HG02973 (cell line): ENCODE results near the gene ATF6.
"Not testable (repeated sequence)": the region's sequence is repeated elsewhere in the genome, so short reads cannot be mapped to it uniquely, and the experiment has no call there.

Experiments used
- ATAC-seq: cut with Tn5 transposase; IDR thresholded peaks from one replicate; pipeline ENCODE4 v1.9.1; 2021; ENCODE audit warnings: moderate library complexity; ENCODE audit not compliant: unreplicated experiment

ATF6 gene

DNA sequence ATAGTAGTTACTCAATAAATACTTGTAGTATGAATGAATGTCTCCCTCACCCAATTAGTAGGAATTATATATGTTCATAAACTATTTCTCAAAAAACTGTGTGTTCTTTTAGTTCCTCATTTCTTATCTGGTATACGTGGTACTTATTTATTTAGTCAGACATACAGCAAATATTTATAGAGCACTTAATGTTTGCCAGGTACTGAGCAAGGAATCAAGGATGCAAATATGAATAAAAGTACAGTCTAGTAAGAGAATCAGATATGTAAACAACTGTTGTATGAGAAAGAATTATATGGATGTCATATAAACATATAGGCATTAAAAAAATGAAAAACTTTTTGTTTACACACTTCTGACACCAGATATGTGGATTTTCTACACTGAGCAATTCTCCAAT is 58.5 kb downstream of the ATF6 start:
- ATAC-seq: no peak

DNA sequence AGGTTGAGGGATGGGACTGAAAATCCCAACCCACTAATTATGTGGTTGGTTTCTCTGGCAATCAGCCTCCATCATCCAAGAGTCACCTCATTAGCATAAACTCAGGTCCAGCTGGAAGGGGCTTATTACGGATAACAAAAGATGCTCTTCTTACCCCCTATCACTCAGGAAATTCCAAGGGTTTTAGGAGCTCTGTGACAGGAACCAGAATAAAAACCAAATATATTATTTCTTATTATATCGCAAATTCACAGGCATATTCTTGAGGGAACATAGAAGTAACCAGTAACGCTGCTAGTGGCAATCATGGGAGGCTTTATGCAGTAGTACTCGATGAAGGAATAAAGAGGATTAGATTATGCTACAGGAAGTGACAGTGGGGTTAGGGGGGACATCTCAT is 59.7 kb downstream of the ATF6 start:
- no peak for ATAC-seq

- ATAC-seq: no peak
Observed at GRCh38 chr1:161826478-161826877, 60.4 kb downstream of the ATF6 start.

DNA sequence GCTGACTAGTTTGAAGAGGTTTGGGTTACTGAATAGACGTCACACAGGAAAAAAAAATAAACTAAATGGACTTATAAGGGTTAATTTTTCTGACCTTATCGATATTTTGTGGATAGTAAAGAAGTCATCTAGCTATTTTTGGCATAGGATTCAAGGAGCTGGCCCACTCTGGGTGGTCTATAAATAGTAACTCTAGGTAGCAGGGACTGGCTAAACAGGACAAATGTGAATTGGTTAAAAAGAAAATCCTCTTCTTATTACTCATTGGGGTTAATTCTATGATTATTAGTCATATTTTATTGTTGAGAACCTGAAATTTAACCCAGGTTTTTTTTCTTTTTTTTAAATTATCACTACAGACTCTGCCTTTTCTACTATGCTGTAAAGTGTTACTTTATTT is 61.7 kb downstream of the ATF6 start:
- no peak for ATAC-seq

- ATAC-seq: not testable (repeated sequence)
Observed at GRCh38 chr1:161832299-161832907, 66.3 kb downstream of the ATF6 start.

GRCh38 chr1:161834967-161835550 is 68.9 kb downstream of the ATF6 start:
- ATAC-seq: no peak

- no peak for ATAC-seq
Observed at GRCh38 chr1:161836018-161836417, 69.9 kb downstream of the ATF6 start.

DNA sequence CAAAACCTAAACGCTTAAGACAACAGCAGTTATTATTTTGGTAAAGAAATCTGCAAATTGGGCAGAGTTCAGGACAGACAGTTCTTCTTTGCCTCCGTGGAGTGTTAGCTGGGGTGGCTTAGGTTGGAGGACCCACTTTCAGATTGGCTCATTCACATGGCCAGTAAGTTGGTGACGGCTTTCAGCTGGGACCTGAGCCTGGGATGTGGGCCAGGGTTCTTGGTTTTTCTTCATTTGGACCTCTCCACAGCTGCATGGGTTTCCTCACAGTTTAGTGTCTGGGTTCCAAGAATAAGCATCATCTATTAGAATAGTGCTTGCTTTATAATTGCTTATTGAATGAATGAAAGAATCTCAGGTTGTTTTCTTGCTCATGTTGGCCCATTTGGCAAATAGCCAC is 72.2 kb downstream of the ATF6 start:
- no peak for ATAC-seq

GRCh38 chr1:161838885-161839284 is 72.8 kb downstream of the ATF6 start:
- ATAC-seq: no peak

GRCh38 chr1:161839591-161839990 is 73.5 kb downstream of the ATF6 start:
- no peak for ATAC-seq

DNA sequence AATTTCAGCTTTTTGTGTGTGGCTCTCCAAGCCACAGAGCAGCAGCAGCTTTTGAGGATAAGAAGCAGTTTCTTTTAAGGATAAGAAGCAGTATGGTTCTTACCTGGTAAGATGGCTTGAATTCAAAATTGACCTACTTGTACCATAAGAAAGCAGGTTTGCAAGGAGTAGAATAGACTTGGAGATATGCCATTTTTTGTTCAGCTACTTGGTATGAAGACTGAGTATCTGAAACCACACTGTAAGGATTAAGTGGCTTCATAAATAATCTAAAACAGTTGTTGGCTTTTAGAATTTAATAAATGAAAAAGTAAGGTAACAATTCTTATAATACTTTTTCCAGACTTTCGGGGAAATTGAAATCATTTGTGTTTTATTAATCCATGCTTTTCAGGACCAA is 74.2 kb downstream of the ATF6 start:
- no peak for ATAC-seq

- ATAC-seq: no peak
Observed at GRCh38 chr1:161843156-161843555, 77.0 kb downstream of the ATF6 start.

- ATAC-seq: no peak
Observed at GRCh38 chr1:161844696-161845095, 78.6 kb downstream of the ATF6 start.

GRCh38 chr1:161848676-161849075 is 82.6 kb downstream of the ATF6 start:
- ATAC-seq: no peak

DNA sequence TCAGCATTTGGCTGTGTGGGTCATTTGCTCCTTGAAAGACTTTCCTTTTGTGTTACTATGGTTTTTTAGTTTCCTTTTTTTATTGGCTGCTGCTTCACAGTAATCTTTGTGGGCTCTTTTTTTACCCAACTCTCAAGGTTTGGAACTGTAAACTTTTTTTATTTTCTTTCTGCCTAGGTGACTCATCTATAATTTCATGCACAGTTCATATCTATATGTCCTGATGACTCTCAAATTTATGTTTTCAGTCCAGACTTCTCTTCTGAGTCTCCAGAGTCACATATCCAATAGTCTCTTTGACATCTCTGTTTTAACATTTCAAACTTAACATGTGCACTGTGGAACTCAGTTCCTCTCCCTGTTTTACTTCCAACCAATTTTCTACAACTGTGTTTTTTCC is 83.4 kb downstream of the ATF6 start:
- no peak for ATAC-seq

DNA sequence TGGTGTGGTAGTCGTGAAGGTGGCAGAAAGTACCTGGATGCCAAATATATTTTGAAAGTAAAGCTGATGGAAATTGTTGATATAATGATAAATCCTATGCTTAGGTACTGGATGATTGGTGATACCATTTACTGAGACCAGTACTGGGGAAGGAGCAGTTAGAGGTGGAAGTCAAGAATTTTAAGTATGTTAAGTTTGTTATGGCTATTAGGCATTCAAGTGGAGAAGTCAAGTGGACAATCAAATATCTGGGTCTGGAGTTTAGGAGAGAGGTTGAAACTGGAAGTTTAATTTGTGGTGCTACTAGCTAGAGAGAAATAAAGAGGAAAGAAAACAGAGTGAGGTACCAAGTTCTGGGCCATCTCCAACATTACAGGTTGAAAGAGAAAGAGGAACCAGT is 89.1 kb downstream of the ATF6 start:
- no peak for ATAC-seq

DNA sequence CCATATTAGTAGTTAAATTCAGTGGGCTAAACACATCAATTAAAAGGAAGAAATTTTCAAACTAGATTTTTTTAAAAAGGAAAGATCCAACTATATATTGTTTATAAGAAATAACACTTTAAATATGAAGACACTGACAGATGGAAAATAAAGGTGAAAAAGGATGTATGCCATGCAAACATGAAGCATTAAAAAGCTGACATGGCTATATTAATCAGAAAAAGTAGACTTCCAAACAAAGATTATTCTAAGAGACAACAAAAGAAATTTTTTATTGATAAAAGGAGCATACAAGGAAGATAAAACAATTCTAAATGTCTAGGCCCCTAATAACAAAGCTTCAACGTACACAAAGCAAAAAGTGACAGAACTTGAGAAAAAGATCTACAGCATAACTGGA is 92.2 kb downstream of the ATF6 start:
- no peak for ATAC-seq

DNA sequence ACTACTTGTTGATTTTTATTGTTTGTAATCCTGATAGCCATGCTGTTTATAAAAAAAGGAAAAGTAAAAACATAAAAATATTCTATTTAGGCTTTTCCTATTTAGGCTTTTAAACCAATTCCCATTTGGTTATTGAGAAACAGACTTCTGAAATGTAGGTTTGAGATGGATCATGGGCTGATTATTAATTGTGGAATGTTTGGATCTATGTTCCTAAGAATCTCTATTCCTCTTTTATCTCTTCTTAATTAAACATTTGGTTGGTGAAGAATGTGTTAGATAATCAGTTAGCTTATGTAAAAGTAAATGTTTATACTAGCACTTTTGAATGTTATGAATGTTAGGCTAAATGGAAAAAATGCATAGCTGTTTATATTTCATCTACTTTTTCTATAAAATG is 97.4 kb downstream of the ATF6 start:
- ATAC-seq: no peak

GRCh38 chr1:161864577-161864976 is 98.5 kb downstream of the ATF6 start:
- no peak for ATAC-seq

- no peak for ATAC-seq
Observed at GRCh38 chr1:161866241-161866640, 100.1 kb downstream of the ATF6 start.

DNA sequence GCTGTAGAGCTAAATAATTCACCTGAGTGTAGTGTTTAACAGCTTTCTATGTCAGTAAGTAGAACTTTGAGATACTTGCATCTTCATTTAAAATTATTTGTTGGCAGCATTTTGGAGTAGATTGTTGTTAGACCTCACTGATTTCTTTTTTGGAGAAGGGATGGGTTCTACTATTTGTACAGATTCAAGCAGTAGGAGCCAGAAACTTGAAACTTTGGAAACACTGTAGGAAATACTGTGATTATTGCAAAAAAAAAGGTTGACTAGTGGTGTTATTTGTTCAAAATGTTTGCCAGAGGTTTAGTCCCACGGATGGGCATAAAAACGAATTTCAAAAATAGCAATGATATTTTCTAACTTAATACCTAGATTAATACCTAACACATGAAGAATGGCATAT is 102.7 kb downstream of the ATF6 start:
- no peak for ATAC-seq

DNA sequence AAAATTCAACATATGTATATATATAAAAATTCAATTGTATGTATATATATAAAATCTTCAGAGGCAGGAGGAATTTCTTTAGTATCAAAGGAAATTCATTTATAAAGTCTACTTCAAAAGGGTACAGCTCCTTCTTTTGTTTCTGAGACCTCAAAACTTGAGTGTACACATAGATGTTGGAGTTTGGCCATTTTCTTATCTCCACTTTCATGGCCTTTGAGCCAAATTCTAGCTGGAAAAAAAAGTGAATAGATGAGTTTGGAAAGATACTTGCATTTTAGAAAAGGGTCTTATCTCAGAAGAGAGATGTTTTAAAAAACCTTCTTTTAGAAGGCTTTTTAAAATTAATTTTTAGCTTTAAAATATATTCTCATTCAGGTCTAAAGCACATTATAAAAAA is 103.2 kb downstream of the ATF6 start:
- ATAC-seq: no peak

GRCh38 chr1:161872506-161872905 is 106.4 kb downstream of the ATF6 start:
- ATAC-seq: no peak
